SK-N-MC (cell line): ENCODE data around the gene MRTFB.

Experiments
- EZH2 ChIP-seq: fragments of 200-600 bp; sonication (generic); IDR thresholded peaks from one replicate; pipeline ENCODE4 v1.6.1; 2017; ENCODE audit warnings: antibody characterized with exemption
- FOXP2 ChIP-seq: optimal IDR thresholded peaks from 2 replicates; pipeline ENCODE3; 2011; ENCODE audit warnings: mild to moderate bottlenecking, moderate library complexity; ENCODE audit not compliant: insufficient read depth; ENCODE audit errors: extremely low read length, control extremely low read depth
- POLR2AphosphoS5 ChIP-seq: IDR thresholded peaks from 2 replicates; pipeline ENCODE4 v1.6.1; 2012; ENCODE audit warnings: mild to moderate bottlenecking, low read depth, low read length, borderline replicate concordance

DNA sequence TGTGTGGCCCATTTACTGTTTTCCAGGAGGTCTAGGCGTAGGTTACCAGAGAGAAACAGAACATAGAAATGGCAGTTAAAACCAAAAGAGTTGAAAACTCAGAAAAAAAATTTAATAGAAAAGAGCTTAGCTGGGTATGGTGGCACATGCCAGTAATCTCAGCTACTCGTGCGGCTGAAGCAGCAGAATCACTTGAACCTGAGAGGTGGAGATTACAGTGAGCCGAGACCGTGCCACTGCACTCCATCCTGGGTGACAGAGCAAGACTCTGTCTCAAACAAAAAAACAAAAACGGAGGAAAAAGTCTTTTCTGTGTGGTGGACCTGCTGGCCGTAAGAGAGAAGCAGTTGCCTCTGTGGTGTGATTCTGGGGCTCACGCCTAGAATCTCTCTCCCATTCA, 35.8 kb downstream of the MRTFB start:
- TF ChIP-seq EZH2: no peak
- no peak for TF ChIP-seq POLR2AphosphoS5
- no peak for TF ChIP-seq FOXP2
